HT1080 (cell line): Measurements from ENCODE around the gene CFAP46. TPM values are rescaled to one million over a fixed set of nuclear protein-coding genes. Genes with fewer than 3 reads are reported as not detected.
"Not testable (repeated sequence)": the region's sequence is repeated elsewhere in the genome, so short reads cannot be mapped to it uniquely, and the experiment has no call there.

ENCODE experiments used
- DNase-seq: peaks from one replicate; pipeline ENCODE4 v3.0.0-alpha.2; 2015; ENCODE audit warnings: low read depth
- total RNA-seq: library from RNA; depleted of rRNA; stranded (reverse); fragments of >200 nt; shearing (Covaris generic); gene quantifications from 2 replicates; pipeline ENCODE4 v1.2.3, GENCODE V29; 2014

The CFAP46 gene
- total RNA-seq, 1 experiment from 2014 or later: 0.35 TPM

- no peak for DNase-seq
Measured at GRCh38 chr10:132846631-132847415, 95.5 kb downstream of the CFAP46 start.

DNA sequence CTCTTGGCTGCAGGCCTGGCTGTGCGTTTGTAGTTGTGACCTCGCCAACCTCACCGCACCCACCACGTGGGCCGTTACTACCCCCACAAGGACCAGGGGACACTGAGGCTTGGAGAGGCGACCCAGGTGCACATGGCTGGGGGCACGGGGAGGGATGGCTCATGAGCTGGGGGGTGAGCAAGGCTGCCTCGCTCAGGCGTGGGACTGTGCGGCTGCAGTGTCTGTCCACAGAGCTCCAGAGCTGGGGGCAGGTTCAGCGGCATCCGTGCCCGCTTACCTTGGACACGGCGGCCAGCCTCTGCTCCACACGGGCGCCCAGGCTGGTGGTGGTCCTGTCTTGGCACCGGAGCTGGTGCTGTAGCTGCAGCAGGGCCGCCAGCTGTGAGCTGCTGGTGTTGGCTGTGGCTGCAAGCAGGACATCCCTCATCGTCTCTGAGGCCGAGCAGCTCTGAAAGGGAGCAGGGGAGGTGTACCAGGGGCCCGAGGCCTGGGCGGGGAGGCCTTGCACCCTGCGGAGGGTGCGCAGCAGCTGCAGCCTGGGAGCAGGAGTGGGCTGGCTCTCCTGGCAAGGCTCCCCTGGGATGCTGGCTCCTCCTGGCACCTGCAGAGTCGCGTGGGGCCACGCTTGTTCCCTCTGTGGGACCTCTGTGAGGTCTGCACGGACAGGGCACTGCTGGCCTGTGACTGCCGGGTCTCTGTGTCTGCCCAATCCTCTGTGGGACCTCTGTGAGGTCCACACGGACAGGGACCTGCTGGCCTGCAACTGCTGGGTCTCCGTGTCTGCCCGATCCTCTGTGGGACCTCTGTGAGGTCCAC lies 96.4 kb downstream of the CFAP46 start:
- no peak for DNase-seq

- no peak for DNase-seq
Measured at GRCh38 chr10:132845041-132845551, 97.3 kb downstream of the CFAP46 start.

DNA sequence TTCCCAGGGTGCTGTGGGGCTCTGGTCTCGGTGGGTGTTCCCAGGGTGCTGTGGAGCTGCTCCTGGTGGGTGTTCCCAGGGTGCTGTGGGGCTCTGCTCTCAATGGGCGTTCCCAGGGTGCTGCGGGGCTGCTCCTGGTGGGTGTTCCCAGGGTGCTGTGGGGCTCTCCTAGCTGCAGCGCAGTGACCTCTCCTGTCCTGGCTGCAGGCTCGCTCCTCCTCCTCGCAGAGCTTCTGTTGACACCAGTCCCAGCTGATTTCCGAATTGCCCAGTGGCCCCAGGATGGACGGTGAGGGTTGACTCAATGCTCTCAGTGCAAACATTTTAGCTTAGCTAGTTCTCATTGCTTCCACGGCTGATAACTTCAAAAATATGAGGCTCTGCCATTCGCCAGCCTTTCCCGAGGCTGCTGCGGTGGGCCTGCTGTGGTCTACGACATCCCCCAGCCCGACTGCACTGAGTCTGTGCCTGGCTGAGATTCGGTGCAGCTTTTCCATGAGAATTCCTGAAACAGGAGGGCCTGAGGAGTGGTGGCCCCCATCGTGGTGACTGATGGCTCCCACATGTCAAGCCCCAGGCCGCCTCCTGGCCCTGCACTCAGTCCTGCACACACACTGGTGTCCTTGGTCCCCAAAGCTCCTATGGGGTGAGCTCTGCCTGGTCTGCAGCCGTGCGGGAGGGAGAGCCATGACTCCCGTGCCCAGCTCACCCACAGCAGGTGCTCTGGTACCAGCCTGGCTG lies 98.1 kb downstream of the CFAP46 start:
- DNase-seq: no peak

DNA sequence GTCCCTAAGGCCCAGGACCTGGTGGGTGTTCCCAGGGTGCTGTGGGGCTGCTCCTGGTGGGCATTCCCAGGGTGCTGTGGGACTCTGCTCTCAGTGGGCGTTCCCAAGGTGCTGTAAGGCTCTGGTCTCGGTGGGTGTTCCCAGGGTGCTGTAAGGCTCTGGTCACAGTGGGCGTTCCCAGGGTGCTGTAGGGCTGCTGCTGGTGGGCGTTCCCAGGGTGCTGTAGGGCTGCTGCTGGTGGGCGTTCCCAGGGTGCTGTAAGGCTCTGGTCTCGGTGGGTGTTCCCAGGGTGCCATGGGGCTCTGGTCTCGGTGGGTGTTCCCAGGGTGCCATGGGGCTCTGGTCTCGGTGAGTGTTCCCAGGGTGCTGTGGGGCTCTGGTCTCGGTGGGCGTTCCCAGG lies 99.1 kb downstream of the CFAP46 start:
- DNase-seq: not testable (repeated sequence)

GRCh38 chr10:132842397-132842796 lies 100.0 kb downstream of the CFAP46 start:
- DNase-seq: no peak

DNA sequence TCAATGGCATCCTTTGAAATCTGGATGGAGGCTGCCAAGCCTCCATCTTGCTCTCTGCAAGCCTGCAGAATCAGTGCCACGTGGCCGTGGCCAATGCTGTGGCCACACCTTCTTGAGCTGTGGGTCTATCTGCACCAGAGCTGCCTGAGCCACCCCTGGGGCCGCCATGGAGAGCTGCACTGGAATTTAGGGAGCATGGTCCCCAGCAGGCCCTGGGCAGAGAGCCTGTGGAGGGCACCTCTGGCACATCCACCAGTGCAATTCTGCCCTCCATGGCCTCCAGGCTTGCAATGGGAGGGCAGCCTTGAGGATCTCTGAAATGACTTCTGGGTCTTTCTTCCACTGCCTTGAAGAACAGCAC lies 100.8 kb downstream of the CFAP46 start:
- DNase-seq: no peak

DNA sequence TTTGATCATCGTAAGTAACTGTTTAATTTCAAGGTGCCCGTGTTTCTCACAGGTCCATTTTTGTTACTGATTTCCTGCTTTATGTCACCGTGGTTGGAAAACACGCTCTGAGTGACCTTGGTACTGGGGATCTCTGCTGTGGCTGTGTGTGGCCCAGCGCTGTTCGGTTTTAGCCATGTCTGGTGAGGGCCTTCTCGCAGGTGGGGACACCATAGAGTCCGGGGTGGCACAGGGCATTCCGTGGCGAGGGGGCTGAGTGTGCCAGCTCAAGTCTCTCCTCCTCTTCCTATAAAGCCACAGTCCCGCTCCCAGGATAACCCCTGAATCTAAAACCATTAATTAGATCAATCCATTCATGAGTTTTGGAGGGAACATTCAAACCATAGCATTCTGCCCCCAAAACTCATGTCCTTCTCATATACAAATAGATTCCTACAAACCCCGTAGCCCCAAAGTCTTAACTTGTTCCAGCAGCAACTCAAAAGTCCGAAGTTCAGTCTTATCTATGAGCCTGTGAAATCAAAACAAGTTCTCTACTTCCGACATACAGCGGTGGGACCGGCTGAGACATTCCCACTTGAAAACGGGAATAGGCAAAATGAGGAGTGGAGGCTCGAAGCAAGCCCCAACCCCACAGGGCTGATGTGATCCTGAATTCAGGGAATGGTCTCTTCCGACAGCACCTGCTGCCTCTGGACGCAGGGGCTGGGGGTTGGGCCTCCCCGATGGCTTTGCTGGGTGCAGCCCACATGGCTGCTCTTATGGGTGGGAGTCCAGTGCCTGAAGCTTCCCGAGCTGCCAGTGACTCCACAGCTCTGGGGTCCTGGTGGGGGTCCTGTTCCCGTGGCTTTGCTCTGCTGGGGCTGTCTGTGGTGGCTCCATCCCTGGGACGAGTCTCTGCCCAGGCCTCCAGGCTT lies 101.4 kb downstream of the CFAP46 start:
- no peak for DNase-seq

GRCh38 chr10:132839061-132839460 lies 103.3 kb downstream of the CFAP46 start:
- DNase-seq: no peak

- DNase-seq: no peak
Measured at GRCh38 chr10:132838346-132838970, 103.9 kb downstream of the CFAP46 start.

- DNase-seq: no peak
Measured at GRCh38 chr10:132837905-132838304, 104.5 kb downstream of the CFAP46 start.

- DNase-seq: no peak
Measured at GRCh38 chr10:132836832-132837540, 105.4 kb downstream of the CFAP46 start.

DNA sequence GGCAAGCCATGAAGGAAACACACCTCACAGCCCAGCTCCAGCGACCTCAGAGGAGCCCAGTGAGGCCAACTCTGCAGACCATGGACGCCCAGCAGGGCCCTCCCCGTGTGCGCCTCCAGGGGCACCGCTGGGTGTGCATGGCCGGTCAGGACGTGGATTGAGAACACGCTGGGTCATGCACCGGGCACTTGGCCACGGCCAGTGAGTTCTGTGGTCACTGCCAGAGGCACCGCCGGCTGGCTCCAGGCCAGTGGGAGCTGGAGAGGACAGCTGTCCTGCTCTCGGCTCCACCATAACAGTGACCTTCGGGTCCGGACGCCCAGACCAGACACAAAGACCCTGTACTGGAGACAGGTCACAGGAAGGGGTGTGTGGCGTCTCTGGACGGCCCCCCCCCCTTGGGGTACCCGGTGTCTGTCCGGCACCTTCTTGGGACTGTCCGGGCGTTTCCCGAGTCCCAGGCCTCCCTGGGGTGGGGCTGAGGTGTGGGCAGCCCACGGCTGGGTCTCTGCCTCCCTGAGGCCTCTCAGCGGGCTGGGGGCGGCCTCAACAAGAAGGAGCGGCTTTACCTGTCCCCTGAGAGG lies 106.0 kb downstream of the CFAP46 start:
- DNase-seq: no peak

GRCh38 chr10:132835848-132836233 lies 106.5 kb downstream of the CFAP46 start:
- DNase-seq: no peak

DNA sequence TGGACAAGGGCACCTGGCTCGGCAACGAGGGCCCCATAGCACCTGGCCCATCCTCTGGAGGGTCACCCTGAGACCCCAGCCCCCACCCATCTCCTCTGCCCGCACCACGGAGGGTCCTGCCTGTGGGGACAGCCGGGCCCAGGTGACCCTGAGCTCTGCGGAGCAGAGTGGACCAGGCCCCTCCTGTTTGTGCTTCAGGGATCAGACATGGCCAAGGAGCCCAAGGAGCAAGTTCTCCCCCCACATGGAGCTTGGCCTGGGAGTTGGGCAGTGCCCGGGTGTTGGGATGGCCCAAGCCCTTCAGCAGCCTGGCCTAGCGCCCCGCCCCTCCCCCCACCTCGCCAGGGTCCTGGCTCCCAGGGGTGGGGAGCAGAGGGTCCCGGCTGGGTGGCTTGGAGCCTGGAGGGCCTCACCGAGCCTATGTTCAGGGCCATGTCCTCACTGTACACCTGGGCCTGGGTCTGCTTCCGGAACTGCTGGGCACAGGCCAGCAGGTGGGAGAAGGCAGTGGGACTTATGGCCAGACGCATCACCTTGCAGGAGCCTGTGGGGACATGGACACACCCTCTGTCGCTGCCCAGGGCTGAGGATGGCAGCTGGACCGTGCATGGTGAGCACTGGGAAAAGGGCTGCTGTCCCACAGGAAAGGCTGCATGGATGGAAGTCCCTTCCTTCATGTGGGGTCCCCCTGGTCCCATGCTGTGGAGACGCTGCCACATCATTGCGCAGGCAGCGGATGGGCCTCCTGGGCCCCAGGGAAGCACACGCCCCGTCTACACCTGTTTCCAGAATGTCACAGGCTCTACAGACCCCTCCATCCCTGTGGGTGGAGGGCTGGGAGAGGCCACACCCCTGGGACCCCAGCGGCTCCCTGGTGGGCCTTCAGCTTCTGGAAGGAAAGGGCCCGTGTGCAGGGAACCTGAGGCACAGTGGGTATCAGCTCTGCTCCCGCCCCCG lies 107.2 kb downstream of the CFAP46 start:
- DNase-seq: no peak

DNA sequence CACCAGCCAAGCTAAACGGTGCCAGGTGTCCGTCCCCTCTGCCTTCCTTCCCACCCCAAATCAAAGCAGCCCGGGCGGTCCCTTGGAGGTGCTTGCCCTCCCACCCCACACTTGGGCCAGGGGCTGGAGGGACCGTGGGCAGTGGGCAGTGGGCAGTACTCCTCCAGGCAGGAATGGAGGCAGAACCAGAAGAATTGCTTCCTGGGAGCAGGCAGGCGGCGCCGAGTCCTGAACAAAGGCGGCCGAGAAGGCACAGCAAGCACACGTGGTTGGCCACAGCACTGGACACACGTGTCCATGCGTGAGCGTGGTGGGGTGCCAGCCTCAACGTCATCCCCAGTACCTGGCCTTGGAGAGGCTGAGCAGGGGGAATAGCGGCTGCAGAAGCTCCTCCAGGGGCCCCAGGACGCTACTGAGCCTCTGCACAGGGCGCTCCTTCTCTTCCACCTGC lies 108.0 kb downstream of the CFAP46 start:
- no peak for DNase-seq

GRCh38 chr10:132833421-132834111 lies 108.8 kb downstream of the CFAP46 start:
- DNase-seq: no peak
